Mucosa of rectum (tissue), 2 donors: ENCODE measurements around the gene FAM181A.

ENCODE experiments used
- H3K27ac ChIP-seq, 2 donors: one replicate each; pipeline ENCODE4 v1.7.0; 2013; ENCODE audit warnings: inconsistent platforms in 2 of 2, low read depth in 2 of 2, low read length in 2 of 2
- H3K27me3 ChIP-seq, 2 donors: one replicate each; pipeline ENCODE4 v1.7.0; 2013; ENCODE audit warnings: low read length in 2 of 2; ENCODE audit not compliant: control insufficient read depth in 2 of 2, insufficient read depth in 2 of 2
- H3K36me3 ChIP-seq, 2 donors: one replicate each; pipeline ENCODE4 v1.7.0; 2013; ENCODE audit warnings: low read length in 2 of 2; ENCODE audit not compliant: control insufficient read depth in 2 of 2, insufficient read depth in 2 of 2
- H3K4me1 ChIP-seq, 2 donors: one replicate each; pipeline ENCODE4 v1.7.0; 2013; ENCODE audit warnings: low read length in 2 of 2, mild to moderate bottlenecking in 1 of 2; ENCODE audit not compliant: control insufficient read depth in 2 of 2, insufficient read depth in 2 of 2
- H3K4me3 ChIP-seq, 2 donors: one replicate each; pipeline ENCODE4 v1.7.0; 2013; ENCODE audit warnings: low read length in 2 of 2
- H3K9ac ChIP-seq, 2 donors: one replicate each; pipeline ENCODE4 v1.7.0; 2013; ENCODE audit warnings: low read length in 2 of 2, low read depth in 1 of 2, mild to moderate bottlenecking in 1 of 2
- H3K9me3 ChIP-seq, 2 donors: one replicate each; pipeline ENCODE4 v1.7.0; 2013; ENCODE audit warnings: low read length in 2 of 2; ENCODE audit not compliant: control insufficient read depth in 2 of 2
- donor health status: healthy.
- donor health status: Normal muscosa, but diverticular disease.

FAM181A gene

GRCh38 chr14:93977171-93977570 is 50.0 kb downstream of the FAM181A start:
- H3K36me3 ChIP-seq = no peaks in the 10 kb centered on the region
- peak overlapping the region; percentile 49 to 67 for H3K27ac ChIP-seq
- H3K9ac ChIP-seq = no peak overlapping the region
- H3K4me3 ChIP-seq = no peak overlapping the region
- no peaks in the 10 kb centered on the region for H3K9me3 ChIP-seq
- H3K4me1 ChIP-seq = peaks cover 5 to 27% of the 10 kb centered on the region in 2 donors
- no peaks in the 10 kb centered on the region for H3K27me3 ChIP-seq

- Histone ChIP-seq H3K27me3 (no peaks in the 10 kb centered on the region), H3K27ac (peak overlapping the region; percentile 31 to 67), H3K4me1 (peaks cover 5 to 27% of the 10 kb centered on the region in 2 donors), H3K9ac (no peak overlapping the region), H3K4me3 (no peak overlapping the region), H3K36me3 (no peaks in the 10 kb centered on the region), H3K9me3 (no peaks in the 10 kb centered on the region)
Observed at GRCh38 chr14:93977790-93978581, 50.8 kb downstream of the FAM181A start.

- peaks cover 5 to 27% of the 10 kb centered on the region in 2 donors for H3K4me1 ChIP-seq
- peak overlapping the region; percentile 31 to 62 for H3K27ac ChIP-seq
- H3K9me3 ChIP-seq = no peaks in the 10 kb centered on the region
- no peak overlapping the region for H3K9ac ChIP-seq
- H3K4me3 ChIP-seq = no peak overlapping the region
- H3K36me3 ChIP-seq = no peaks in the 10 kb centered on the region
- no peaks in the 10 kb centered on the region for H3K27me3 ChIP-seq
Observed at GRCh38 chr14:93978735-93979134, 51.6 kb downstream of the FAM181A start.
